ENCODE measurements around the gene MORN2.

DNA sequence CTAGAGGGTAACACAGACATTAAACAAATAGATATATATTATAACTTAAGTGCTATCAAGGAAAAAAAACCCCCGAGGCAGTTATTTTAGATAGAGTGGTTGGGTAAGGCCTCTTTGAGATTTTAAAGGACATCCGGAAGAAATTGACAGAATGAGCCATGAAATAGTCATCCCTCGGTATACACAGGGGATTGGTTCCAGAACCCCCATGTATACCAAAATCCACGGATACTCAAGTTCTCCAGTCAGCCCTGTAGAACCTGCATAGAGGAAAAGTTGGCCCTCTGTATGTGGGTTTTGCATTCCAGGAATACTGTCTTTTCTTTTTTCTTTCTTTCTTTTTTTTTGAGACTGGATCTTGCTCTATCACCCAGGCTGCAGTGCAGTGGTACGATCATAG is 2.0 kb upstream of the MORN2 start:
- no peak for TF ChIP-seq SKIL (CRISPR knock-in tag; IDR thresholded peaks at IDR 0.05; ENCODE audit: borderline replicate concordance)
- TF ChIP-seq ZNF501 (CRISPR knock-in tag; IDR thresholded peaks at IDR 0.05) = no peak
- no peak for TF ChIP-seq CTCF (CRISPR knock-in tag; IDR thresholded peaks at IDR 0.05)
- TF ChIP-seq CHD4 (IDR thresholded peaks at IDR 0.05; ENCODE audit: borderline replicate concordance, low read length) = no peak
- no peak for TF ChIP-seq KLF16 (CRISPR knock-in tag; IDR thresholded peaks at IDR 0.05)
